ENCODE measurements around the gene ETHE1.

- TF ChIP-seq CTCF (conservative IDR thresholded peaks at IDR 0.05 in 1 of 2, IDR thresholded peaks at IDR 0.05 in 1 of 2; ENCODE audit: extremely low read depth in 1 of 2, insufficient read depth in 1 of 2, low read depth in 1 of 2, low read length in 2 of 2) (no peak), EZH2 (IDR thresholded peaks at IDR 0.05; ENCODE audit: borderline replicate concordance, low read length) (no peak)
Observed at GRCh38 chr19:43552616-43553015, 25.6 kb upstream of the ETHE1 start.
